ENCODE measurements around the gene PRMT2. TPM values are rescaled to one million over a fixed set of nuclear protein-coding genes. Genes with fewer than 3 reads are reported as not detected.
A peak's percentile ranks its signal among the peaks of the same experiment; 100 is the strongest.

The PRMT2 gene
- total and polyA plus RNA-seq, 8 donors: 18.7 to 85.0 (median 63.9) TPM

DNA sequence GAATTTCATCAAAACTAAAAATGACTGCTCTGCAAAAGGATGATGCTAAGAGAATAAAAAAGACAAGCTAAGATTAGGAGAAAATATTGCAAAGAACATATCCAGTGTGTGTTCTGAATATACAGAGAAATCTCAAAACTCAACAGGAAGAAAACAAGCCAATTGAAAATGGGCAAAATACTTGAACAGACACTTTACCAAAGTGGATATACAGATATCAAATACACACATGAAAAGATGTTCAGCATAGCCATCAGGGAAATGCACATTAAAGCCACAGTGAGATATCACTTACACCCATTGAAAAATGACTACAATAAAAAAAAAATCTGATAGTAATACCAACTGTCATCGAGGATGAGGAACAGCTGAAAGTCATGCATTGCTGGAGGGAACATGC lies 21.3 kb downstream of the PRMT2 start:
- peaks cover 28 to 87% (median 80%) of the 10 kb centered on the region in 4 donors for H3K36me3 ChIP-seq
- peaks cover 0 to 19% (median 7%) of the 10 kb centered on the region in 4 donors for H3K9me3 ChIP-seq
- H3K4me1 ChIP-seq: peaks cover 0 to 9% (median 0%) of the 10 kb centered on the region in 4 donors
- intact Hi-C loops (cut with DNase I; ENCODE audit: low total_unique reads): no loop called here
- no peak overlapping the region for H3K4me3 ChIP-seq
- H3K27ac ChIP-seq: no peak overlapping the region
- H3K27me3 ChIP-seq: no peaks in the 10 kb centered on the region
- no peak for DNase-seq
- TF ChIP-seq, protein P1, sequence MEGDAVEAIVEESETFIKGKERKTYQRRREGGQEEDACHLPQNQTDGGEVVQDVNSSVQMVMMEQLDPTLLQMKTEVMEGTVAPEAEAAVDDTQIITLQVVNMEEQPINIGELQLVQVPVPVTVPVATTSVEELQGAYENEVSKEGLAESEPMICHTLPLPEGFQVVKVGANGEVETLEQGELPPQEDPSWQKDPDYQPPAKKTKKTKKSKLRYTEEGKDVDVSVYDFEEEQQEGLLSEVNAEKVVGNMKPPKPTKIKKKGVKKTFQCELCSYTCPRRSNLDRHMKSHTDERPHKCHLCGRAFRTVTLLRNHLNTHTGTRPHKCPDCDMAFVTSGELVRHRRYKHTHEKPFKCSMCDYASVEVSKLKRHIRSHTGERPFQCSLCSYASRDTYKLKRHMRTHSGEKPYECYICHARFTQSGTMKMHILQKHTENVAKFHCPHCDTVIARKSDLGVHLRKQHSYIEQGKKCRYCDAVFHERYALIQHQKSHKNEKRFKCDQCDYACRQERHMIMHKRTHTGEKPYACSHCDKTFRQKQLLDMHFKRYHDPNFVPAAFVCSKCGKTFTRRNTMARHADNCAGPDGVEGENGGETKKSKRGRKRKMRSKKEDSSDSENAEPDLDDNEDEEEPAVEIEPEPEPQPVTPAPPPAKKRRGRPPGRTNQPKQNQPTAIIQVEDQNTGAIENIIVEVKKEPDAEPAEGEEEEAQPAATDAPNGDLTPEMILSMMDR (IDR thresholded peaks at IDR 0.05): no peak
- TF ChIP-seq POLR2A (IDR thresholded peaks at IDR 0.05): no peak
- no peak for TF ChIP-seq POLR2AphosphoS5 (IDR thresholded peaks at IDR 0.05)
- TF ChIP-seq EP300 (IDR thresholded peaks at IDR 0.05): no peak
- WGBS, 5 donors: 95 to 100% (median 98%) methylated on average over 1 of the region's 1 CpG

DNA sequence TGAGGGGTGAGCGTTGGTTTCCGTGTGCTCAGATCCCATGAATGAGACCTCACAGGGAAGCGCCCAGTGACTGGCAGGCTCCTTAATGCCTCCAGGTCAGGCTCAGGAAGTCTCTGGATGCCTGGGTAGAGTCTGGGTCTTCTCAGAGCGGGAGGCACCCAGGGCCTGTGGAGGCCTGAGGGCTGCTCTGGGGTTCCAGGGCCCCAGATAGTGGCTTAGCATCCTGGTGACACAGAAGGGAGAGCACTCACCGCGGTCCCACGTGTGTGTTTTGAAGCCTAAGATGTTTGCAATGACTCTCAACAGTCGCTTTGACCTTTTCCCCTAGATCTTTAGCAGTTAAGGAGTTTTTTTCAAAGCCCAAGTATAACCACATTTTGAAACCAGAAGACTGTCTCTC lies 25.0 kb downstream of the PRMT2 start:
- Histone ChIP-seq H3K4me1 (peaks cover 0 to 9% (median 1%) of the 10 kb centered on the region in 4 donors), H3K27me3 (no peaks in the 10 kb centered on the region)
- intact Hi-C loops (cut with DNase I; ENCODE audit: low total_unique reads): no loop called here

DNA sequence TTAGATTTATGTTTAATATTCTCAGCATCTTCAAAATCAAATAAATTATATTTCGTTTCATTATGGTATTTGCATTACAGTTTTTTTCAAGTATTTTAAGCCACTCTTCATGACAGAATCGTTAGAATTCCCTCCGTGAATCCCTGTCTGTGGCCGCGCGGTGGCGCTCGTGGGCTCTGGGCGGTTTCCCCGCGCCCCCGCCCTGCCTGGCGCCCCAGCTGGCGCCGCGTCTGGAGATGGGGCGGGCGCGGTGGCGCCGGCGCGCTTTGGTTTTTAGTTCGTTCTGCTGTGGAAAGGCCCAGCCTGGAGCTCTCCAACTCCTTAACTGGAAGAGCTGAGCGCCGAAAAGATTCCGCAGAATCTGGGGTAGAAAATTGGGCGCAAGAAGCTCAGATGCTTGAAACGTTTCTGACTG lies 25.7 kb downstream of the PRMT2 start:
- 11 to 28% (median 22%) methylated on average over 29 of the region's 29 CpGs for WGBS, 5 donors
- DNase-seq: peak; percentile 40 to 90
- intact Hi-C loops (cut with DNase I; ENCODE audit: low total_unique reads): no loop called here

More for the DNA sequence above, 25.0 kb downstream of the PRMT2 start:
- WGBS, 5 donors: 87 to 97% (median 92%) methylated on average over 8 of the region's 8 CpGs
- TF ChIP-seq POLR2A (IDR thresholded peaks at IDR 0.05) (no peak), EP300 (IDR thresholded peaks at IDR 0.05) (no peak), POLR2AphosphoS5 (IDR thresholded peaks at IDR 0.05) (no peak)
- TF ChIP-seq, protein P1 (IDR thresholded peaks at IDR 0.05): no peak
- Histone ChIP-seq H3K27ac (no peak overlapping the region), H3K36me3 (peaks cover 18 to 86% (median 71%) of the 10 kb centered on the region in 4 donors), H3K4me3 (no peak overlapping the region), H3K9me3 (peaks cover 0 to 7% (median 2%) of the 10 kb centered on the region in 4 donors)
- no peak for DNase-seq

DNA sequence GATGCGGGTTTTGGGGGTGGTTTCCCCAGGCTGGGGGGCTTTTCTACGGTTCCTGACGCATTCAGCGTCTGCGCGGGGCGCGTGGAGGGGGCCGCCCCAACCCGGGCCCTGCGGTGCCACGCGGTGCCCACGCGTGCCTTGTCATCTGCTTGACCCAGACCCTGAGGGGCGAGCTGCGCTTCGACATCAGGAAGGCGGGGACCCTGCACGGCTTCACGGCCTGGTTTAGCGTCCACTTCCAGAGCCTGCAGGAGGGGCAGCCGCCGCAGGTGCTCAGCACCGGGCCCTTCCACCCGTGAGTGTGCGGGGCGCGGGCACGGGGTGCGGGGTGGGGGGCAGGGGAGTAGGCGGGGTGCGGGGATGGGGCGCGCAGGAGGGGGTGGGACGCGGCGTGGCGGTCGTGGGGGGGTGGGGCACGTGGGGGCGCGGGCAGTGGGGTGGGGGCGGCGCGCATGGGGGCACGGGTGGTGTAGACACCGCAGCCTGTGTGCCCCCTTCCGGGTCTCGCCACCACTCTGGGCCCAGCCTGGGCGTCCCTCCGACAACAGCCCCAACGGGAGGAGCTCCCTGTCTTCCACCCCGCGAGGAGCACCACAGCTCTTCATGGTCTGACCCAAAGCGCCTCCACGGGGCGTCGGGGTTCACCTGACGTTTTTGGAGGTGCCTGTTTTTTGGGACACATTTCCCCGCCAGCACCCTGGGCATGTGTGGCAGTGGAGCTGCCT lies 26.3 kb downstream of the PRMT2 start:
- no peaks in the 10 kb centered on the region for H3K9me3 ChIP-seq
- peak in 1 of 2 donors; percentile 21 for DNase-seq
- peak overlapping the region in 3 of 5 donors; percentile 2 to 64 (median 33) for H3K27ac ChIP-seq
- peaks cover 18 to 77% (median 60%) of the 10 kb centered on the region in 4 donors for H3K36me3 ChIP-seq
- intact Hi-C loops (cut with DNase I; ENCODE audit: low total_unique reads): no loop called here
- peak overlapping the region; percentile 25 to 37 (median 30) for H3K4me3 ChIP-seq
- peaks cover 0 to 6% (median 5%) of the 10 kb centered on the region in 3 donors for H3K27me3 ChIP-seq
- peaks cover 0 to 12% (median 2%) of the 10 kb centered on the region in 4 donors for H3K4me1 ChIP-seq
- 59 to 80% (median 75%) methylated on average over 32 to 61 of the region's 61 CpGs for WGBS, 5 donors
- TF ChIP-seq EP300 (IDR thresholded peaks at IDR 0.05): no peak
- TF ChIP-seq, protein P1 (IDR thresholded peaks at IDR 0.05): no peak
- no peak for TF ChIP-seq POLR2A (IDR thresholded peaks at IDR 0.05)
- TF ChIP-seq POLR2AphosphoS5 (IDR thresholded peaks at IDR 0.05): no peak

More for the DNA sequence above, 25.7 kb downstream of the PRMT2 start:
- Histone ChIP-seq H3K4me3 (peak overlapping the region; percentile 25 to 37 (median 30)), H3K9me3 (peaks cover 0 to under 1% (median 0%) of the 10 kb centered on the region in 4 donors), H3K27ac (peak overlapping the region in 3 of 5 donors; percentile 2 to 64 (median 33)), H3K27me3 (no peaks in the 10 kb centered on the region), H3K36me3 (peaks cover 18 to 83% (median 66%) of the 10 kb centered on the region in 4 donors), H3K4me1 (peaks cover 0 to 9% (median 1%) of the 10 kb centered on the region in 4 donors)
- TF ChIP-seq, protein P1 (IDR thresholded peaks at IDR 0.05): peak in 4 of 7 experiments; percentile 37 to 68 (median 62)
- no peak for TF ChIP-seq EP300 (IDR thresholded peaks at IDR 0.05)
- no peak for TF ChIP-seq POLR2AphosphoS5 (IDR thresholded peaks at IDR 0.05)
- no peak for TF ChIP-seq POLR2A (IDR thresholded peaks at IDR 0.05)
